GM23338 (cell line): ENCODE data around the gene AGR2. TPM values are rescaled to one million over a fixed set of nuclear protein-coding genes. Genes with fewer than 3 reads are reported as not detected.

Experiments
- polyA plus RNA-seq: library from polyadenylated mRNA; unstranded; fragments of >200 nt; fragmentation: Nextera tagmentation; extraction: Ambion mirVana; gene quantifications from 2 replicates; pipeline ENCODE4 v1.2.1, GENCODE V29; 2016
- total RNA-seq: library from RNA; depleted of rRNA; stranded (reverse); fragments of >200 nt; shearing (Covaris generic); gene quantifications from 2 replicates; pipeline ENCODE4 v1.2.3, GENCODE V29; 2014; rRNA removed

AGR2 gene
- total and polyA plus RNA-seq, 2 experiments from 2014 or later: not detected

Other genes starting within 250 kb of the AGR2 start
- gene ANKMY2, start 159.2 kb downstream of the AGR2 start, total RNA-seq: 9.2 and 9.5 TPM in 2 replicates
- 3.1 and 4.4 TPM in 2 replicates for gene ANKMY2, start 159.2 kb downstream of the AGR2 start, polyA plus RNA-seq
- gene BZW2, start 158.8 kb downstream of the AGR2 start, total RNA-seq: 95.3 and 108 TPM in 2 replicates
- gene BZW2, start 158.8 kb downstream of the AGR2 start, polyA plus RNA-seq: 83.9 and 88.8 TPM in 2 replicates
- 27.6 and 28.8 TPM in 2 replicates for gene TSPAN13, start 51.2 kb downstream of the AGR2 start, total RNA-seq
- 40.9 and 42.5 TPM in 2 replicates for gene TSPAN13, start 51.2 kb downstream of the AGR2 start, polyA plus RNA-seq
- not detected in 2 replicates for gene AGR3, start 77.0 kb upstream of the AGR2 start, total RNA-seq
- not detected in 2 replicates for gene AGR3, start 77.0 kb upstream of the AGR2 start, polyA plus RNA-seq